ENCODE measurements around the gene SMAP1. TPM values are rescaled to one million over a fixed set of nuclear protein-coding genes. Genes with fewer than 3 reads are reported as not detected.

Gene SMAP1
- total RNA-seq, 1 donor from 2014 or later: 24.8 TPM

DNA sequence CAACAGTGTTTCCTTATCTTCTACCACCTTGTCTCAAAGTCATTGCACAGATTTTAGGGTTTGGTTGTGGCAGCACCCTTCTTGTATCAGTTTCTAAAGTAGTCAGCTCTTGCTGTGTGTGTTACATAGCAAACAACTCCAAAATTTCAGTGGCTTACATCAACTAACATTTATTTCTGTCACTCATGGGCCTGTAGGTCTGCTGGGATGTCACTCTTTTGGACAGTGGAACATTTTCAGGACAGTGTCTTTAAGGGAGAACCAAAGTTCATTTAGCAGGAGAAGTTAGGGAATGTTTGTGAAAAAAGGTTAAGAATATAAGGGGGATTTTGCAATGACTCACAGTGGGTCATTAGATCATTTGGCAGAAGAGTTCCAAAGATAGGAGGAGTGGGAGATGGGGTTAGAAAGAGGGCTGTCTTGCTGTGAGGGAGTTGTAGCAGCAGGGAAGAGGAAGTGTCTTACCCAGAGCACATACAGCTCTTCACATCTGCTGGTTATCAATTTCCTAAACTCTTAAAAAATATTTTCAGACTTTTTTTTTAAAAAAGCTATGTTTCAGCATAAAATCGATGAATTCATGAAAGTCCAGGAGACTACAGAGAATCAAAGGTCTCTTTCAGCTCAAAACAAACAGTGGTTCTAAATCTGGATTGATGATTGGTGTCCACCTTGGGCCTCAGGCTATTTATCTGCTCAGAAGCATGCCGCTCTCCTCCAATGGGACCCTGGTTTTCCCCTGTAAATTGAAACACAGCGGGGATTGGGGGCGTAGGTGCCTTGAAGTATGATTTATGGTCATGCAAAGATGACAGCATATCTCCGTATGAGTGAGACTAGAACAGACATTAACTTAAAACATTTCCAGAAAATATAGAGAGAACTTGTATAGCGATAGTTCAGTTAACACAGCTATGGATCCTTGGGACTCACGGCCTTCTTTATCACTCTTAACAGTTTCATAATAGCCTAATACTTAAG lies 171.9 kb downstream of the SMAP1 start:
- no peak for DNase-seq (ENCODE audit: low read depth)

DNA sequence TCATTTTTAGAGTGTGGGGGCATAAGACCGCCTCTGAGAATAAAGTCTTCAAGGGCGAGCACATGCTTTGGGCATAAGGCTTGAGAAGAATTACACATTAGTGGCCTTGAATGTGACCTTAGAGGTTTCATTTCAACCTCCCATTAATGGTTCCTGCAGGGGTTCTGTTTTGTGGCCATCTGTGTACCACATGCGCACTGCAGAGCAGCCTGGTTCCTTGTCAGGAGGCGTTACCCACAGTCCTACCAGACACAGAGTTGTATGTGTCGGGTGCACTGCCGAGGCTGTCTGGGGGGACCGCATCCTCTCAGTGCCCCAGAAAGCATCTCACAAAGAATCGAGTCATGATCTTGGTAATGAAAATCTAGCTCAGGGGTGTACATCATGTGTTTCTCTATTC lies 173.4 kb downstream of the SMAP1 start:
- no peak for DNase-seq (ENCODE audit: low read depth)

DNA sequence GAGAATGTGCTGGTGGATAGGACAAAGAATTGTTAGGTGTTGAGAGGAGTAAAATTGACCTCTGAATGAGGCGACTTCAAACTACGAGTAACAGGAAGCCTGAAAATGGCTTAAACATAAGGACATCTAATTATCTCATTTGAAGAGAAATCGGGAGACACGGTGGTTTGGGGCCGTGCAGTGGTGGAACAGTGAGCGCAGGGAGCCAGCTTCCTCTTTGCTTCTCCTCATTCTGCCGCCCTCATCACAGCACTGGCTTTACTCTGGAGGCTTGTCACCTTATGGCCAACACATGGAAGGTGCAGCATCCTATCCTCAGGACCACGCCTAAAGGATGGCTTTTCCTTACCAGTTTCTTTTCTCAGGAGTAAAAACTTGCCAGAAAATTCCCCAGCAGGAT lies 174.9 kb downstream of the SMAP1 start:
- no peak for DNase-seq (ENCODE audit: low read depth)

DNA sequence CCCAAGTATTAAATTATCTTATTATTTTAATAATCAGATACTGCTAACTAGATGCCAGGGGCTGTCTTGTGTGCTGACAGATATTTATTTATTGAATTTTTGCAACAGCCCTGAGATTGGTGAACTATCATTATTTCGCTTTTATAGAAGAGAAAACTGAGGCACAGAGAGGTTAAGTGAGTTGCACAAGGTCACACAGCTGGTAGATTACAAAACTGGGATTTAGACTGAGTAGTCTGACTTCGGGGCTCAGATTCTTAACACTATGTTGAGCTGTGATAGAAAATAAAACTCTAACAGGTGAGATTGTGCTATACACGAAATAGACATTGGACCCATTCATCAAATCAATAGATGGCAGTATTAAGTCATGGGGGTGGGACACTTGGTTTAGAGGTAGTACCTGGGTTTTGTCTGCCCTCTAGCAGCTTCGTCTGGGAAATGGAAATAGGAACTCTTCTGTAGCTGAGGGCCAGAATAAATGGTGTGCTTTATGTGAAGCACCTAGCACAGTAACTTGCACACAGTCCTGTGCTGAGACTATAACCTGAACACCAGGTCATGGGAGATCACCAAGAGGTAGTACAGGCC lies 175.7 kb downstream of the SMAP1 start:
- DNase-seq (ENCODE audit: low read depth): no peak

DNA sequence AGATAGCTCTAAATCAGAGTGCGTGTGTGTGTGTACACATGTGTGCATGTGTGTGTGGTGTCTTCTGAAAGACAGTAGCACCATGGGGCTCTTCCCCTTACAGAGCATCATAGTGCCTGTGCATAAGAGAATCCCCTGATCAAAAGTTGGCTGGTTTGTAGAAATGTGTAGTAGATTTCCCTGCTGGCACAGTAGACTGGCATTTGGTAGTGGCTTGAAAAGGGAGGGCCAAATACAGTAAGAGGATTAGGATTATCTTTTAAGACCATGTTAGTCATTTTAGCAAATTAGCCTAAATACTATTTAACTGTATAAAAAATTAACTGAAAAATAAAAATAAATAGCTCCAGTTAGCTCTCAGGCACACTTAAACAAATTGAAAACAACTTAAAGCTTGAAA lies 176.6 kb downstream of the SMAP1 start:
- no peak for DNase-seq (ENCODE audit: low read depth)

DNA sequence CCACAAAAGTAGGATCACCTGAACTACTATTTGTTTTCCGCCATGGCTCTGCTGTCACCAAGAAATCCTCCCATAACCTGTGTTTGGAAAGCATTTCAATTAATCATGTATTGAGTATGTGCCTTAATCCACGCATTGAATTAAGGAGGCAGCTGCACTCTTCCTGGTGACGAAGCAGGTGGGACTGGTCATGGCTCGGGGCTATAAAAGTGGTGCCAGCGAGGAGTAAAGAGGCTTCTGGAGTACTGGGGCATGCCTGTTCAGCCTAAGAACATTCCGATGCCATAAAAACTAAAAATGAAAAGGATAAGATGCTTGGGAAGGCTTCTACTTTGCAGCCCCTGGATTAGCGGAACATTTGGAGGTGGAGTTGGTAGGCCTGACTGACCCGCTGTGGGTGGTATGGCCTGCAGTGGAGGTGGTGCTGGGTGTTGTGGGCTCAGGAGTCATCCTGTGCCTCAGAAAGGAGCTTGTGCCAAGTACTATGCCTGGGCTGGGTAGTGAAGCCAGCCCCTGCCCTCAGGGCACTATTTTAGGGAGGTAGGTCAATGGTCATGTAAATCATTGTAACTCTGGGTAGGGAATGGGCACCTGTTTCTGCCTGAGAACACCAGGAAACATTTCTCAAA lies 178.6 kb downstream of the SMAP1 start:
- DNase-seq (ENCODE audit: low read depth): peak; percentile 41

DNA sequence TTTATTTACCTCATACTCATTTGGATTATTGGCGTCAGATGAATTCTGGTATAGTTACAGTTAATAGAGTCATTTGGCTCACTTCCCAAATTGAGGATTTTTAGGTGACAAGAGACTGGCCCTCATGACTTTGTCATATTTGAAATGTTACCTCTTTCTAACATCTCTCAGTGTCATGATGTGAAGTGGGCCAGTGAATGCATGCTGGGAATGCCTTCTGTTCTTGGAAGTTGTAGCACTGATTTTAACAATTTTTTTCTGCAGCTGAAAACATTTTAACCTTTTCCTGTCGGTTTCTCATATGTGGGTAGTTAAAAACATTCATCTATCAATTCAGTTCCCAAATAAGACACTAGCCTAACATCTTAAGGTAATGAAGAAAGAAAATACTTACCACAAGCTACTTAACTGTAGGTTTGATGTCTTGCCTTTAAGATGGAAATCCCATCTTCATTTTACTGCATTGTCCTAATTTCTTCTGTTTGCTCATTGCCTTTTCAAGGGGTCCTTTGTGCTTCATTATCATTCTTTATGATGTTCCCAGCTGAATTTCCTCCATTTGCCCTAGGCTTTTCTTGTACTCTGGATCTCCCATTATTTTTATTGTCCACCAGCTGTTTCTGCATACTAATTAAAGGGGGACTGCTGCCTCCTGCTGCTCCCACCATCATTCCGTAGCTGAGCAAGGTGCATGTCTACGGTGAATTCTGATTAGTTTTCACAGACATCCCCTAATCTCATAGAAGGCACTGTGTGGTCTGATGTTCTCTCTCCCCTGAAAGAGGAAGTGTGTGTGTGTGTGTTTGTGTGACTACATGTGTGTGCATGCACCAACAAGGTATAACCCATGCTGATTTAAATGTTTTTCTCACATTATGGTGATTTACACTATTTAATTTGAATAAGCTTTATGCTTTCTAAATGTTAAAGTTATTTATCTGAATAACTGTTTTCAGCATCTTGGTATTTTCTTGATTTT lies 179.7 kb downstream of the SMAP1 start:
- no peak for DNase-seq (ENCODE audit: low read depth)

DNA sequence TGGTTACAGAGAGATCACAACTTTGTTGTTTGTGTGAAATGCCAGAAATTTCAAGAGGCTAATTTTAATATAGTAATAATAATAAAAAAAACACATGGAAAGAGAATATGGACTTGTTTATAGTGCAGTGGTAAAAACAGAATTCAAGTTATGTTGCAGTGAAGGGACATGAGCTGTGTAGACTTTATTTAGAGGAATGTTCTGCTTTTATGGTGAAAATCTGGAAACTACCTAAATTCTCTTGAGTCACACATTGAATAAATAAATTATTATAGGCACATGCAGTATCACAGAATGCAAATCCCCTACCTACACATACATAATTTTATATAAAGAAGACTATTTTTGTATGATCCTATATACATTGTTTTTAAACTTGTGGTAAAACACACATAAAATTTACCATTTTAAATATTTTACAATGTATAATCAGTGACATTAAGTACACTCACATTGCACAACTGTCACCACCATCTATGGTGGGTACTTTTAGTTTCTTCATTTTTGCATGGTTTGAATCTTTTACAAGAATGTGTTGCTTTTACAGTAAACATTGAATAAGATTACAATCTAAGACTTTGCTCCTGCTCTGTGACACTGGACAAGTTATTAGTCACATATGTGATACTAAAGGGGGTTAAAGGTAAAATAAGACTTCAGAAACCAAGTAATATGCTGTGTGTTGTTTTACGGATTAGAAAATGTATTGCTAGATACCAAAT lies 181.8 kb downstream of the SMAP1 start:
- no peak for DNase-seq (ENCODE audit: low read depth)

DNA sequence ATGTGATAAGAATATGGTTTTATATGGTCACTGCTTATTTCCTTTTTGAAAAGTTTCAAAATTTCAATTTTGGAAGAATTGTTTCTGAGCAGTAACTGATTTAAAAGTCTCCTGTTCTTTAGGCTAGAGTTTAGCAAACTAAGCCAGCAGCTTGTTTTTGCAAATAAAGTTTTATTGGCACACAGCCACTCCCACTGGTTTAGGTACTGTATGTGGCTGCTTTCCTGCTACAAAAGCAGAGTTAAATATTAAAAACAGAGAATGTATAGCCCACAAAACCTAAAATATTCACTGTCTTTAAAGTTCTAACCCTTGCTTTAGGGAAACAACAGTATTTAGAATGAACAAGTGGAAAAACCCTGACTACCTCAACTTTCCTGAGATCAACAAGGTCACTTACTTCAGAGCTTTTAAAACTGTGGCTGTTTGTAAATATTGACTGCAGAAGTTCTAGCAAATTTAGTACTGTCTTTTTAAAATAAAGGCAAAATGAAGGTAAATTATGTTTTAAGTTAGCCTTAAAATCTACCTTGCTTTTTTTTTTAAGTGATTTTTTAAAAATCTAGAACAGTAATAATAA lies 185.1 kb downstream of the SMAP1 start:
- no peak for DNase-seq (ENCODE audit: low read depth)

DNA sequence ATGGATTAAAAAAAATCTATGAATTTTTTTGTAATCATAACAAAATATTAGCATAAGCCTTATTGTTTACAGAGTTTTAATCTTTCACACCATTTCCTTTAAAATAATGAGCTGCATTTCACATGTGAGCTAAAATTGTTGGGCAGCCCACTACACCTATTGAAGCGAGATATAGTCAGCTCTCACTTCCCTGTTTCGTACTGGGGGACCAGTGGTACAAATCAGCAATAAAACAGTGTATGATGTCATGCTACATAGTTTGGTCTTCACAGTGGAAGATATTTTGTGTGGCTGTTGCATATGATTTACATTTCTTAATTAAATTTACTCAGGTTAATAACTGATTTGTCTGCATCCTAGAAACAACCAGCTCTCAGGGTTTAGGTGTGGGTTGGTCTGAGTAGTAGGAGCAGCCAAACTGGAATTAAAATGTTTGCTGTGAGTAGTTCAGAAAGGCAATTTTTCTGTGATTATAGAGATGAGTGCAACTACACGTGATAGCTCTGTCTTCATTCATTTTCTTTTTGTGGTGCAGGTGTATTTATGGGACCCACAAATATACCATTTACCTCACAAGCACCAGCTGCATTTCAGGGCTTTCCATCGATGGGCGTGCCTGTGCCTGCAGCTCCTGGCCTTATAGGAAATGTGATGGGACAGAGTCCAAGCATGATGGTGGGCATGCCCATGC lies 189.8 kb downstream of the SMAP1 start:
- DNase-seq (ENCODE audit: low read depth): no peak

DNA sequence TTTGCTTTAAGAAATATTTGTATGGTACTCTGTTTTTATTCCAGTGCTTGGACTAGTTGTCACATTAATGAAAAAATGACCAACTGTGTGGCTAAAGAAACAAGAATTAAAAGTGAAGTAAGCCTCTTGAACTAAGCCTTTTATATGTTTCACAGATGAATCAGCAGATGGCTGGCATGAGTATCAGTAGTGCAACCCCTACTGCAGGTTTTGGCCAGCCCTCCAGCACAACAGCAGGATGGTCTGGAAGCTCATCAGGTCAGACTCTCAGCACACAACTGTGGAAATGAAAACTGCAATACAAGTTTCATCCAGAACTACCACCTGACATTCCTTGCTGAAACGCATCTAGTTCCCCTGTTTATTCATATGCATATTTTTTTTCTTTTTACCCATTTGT lies 192.4 kb downstream of the SMAP1 start:
- DNase-seq (ENCODE audit: low read depth): no peak

DNA sequence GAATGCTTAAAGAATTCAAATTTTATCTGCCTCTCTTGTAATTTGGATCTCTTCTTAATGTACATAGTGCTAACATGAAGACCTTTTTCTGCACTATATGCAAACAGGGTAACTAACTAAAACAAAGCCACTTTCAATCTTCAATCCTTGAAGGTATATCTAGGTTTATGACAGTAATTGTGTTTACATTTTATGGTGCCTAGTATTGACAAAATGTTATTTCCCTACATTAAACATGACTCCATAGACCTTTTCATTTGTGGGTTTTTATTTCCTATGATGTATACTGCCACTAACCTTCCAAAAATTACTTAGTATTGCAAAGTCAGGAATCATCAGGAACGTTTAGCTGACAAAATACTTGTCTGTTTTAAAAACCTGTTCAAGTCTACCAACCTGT lies 193.2 kb downstream of the SMAP1 start:
- DNase-seq (ENCODE audit: low read depth): no peak

DNA sequence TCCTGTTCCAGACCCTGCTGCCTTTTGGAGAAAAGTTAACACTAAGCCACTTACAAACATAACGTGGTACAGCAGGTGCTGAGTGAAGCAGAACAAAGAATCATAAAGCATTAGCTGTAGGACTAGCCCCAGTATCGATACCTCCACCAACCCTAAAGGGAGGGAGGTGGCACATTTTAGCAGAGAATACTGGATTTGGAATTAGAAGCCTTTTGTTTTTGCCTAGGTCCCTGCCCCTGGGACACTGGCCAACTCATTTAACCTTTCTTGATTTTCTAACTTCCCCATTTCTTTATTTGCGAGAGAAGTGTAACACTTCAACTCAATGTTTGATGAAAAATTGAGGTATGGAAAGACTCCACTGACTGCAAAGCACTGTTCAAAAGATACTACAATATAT lies 195.7 kb downstream of the SMAP1 start:
- DNase-seq (ENCODE audit: low read depth): no peak

DNA sequence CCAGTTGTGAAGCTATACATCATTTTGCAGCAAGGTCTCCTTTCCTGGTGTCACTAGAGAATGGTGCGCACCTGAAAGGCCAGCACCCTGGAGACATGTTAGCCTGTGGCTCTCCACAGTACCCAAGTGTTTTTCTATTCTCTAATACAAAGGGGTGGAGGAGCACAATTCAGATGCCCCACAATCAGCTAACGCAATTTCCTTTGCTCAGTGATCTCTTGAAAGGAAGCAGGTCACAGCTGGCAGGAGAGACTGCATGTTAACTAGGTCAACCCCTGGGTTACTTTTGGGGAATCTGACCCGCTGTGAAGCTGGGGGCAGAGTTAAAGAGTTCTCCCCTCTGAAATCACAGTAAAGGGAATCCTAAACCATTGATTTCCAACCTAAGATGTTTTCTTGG lies 196.7 kb downstream of the SMAP1 start:
- no peak for DNase-seq (ENCODE audit: low read depth)

DNA sequence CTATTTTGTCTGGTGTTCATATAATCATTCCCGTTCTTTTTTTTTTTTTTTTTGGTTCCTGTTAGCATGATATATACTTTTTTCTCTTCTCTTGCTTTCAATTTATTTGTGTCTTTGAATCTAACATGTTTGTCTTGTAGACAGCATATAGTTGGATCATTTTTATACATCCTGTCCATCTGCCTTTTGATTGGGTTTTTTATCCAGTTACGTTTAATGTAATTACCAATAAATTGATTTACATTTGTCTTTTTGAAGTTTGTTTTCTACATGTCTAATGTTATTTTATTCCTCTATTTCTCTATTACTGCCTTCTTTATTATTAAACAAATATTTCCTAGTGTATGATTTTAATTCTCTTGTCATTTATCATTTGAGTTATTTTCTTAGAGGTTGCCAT lies 204.8 kb downstream of the SMAP1 start:
- no peak for DNase-seq (ENCODE audit: low read depth)

DNA sequence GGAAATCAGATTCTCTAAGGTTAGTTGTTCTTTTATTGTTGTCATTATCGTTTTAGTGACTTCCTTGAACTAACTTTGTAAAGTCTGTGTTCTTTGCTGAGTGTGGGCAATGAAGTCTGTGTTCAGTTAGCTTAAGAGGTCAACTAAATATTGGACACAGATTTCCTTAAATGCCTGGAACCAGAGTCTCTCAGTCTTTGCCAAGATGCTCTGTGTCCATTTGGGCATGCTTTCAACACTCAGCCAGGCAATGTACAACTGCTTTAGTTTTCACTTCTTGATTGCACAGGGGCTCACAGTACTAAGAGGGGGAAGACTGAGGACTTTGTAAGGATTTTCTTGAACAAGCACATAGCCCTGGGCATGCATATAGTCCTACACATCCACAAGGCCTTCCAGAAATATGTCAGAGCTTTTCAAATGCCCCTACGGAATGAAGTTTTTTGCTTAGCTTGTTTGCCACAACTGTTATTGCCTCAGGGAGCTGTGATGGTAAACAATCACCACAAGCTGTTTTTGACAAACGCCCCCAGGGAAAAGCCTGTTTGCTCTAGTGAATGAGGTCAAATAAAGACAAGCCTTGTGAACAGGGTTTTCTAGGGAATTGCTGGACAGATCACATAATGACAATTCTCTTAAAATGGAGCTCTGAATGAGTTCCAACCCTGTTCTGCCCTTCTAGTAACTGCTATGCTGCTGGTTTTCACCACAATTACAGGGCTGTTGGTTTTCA lies 206.7 kb downstream of the SMAP1 start:
- no peak for DNase-seq (ENCODE audit: low read depth)

DNA sequence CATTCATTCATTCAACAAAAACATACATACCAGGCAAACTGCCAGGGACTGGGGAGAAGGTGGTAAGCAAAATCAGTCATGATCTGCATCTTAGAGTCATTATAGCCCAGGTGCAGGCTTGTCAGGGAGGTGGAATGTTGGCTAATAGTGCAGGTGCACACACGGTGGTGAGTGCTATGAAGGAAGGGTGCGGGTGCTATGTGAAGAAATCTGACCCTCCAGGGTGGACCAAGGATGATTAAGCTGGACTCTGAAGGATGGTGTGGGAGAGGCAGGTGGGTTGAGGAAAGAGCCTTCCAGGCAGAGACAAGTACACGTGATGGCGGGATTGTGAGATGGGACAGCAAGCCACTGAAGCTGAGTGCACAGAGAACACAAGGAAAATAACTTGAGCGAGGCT lies 211.8 kb downstream of the SMAP1 start:
- DNase-seq (ENCODE audit: low read depth): no peak

DNA sequence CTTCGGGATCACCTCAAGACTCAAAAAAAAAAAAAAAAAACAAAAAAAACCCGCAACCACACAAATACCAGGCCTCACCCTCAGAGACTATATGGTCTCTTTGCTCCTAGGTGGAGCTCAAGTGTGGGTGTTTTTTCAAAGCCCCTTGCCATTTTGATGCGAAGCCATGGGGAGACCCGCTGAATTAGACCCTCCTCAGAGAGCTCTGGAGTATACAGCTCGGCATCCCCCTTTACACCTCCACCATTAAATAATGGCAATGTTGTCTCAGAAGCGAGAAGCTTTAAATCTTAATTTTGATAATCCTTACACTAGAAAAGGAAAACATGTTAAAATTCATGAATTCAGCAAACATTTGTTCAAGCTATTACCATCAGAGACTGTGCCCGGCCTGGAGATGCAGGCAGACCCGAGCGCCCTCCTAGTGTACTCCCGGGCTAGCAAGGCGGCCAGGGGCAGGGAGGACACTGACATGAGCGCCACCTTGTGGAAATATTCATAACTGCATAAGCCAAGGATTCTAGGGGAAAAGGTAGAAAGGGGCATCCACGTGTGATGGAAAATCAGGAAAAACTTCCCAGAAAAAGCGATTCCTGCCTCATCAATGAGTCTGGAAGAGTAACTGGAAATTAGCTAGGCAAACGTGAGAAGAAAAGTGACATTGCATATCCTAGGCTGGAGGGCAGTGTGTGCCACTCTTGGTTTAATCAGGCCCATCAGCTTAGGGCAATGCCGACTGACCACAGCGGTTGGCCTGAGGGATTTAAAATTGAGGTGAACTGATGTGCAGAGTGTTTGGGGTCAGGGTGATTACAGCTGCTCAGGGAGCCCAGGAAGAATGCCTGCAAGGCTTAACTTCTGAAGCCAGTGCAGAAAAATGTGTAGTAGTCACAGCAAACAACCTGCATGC lies 216.6 kb downstream of the SMAP1 start:
- DNase-seq (ENCODE audit: low read depth): peak; percentile 74
